ENCODE data around the gene EPB41. TPM values are rescaled to one million over a fixed set of nuclear protein-coding genes. Genes with fewer than 3 reads are reported as not detected.

Gene EPB41
- total and polyA plus RNA-seq, 2 of the 8 experiments (the other 6 are each of a cell fraction or from before 2014, with no cell fraction given), result 36.7 to 109 TPM

GRCh38 chr1:29152046-29152805, 237.9 kb downstream of the EPB41 start:
- H3K4me2 ChIP-seq (ENCODE audit: insufficient read depth in 1 of 2, low read depth in 2 of 2, low read length in 2 of 2), result no peak overlapping the region
- no peaks in the 10 kb centered on the region; a peak in 1 of 7 replicates for H3K4me1 ChIP-seq (replicated peaks in 1 of 4; ENCODE audit: control insufficient read depth in 3 of 4, insufficient read depth in 4 of 4, low read length in 3 of 4)
- H2AK5ac ChIP-seq (ENCODE audit: low read depth, low read length), result no peak overlapping the region
- POLR2A ChIA-PET (ENCODE audit: partially characterized antibody), result interaction anchor here (1.4 kb wide), 1 partner anchor 27 kb away, joined by 4 read pairs; no protein-coding TSS in a partner anchor
- CTCF ChIA-PET (ENCODE audit: partially characterized antibody), result interaction anchor here (0.8 to 2.0 kb wide), 3 partner anchors 29 to 50 kb away, joined by 3 to 6 read pairs (median 4); no protein-coding TSS in a partner anchor
- H2AFZ ChIP-seq (ENCODE audit: low read length), result no peak overlapping the region
- H2BK5ac ChIP-seq (ENCODE audit: low read depth, low read length), result no peak overlapping the region
- DNase-seq (ENCODE audit: low read depth in 1 of 2, low spot score in 2 of 2), result no peak
- H3K56ac ChIP-seq (replicated peaks; ENCODE audit: insufficient read length, low read depth, low read length), result no peak overlapping the region
- H4K20me1 ChIP-seq (replicated peaks in 1 of 2; ENCODE audit: control insufficient read depth in 1 of 2, insufficient read depth in 2 of 2, low read length in 2 of 2), result no peaks in the 10 kb centered on the region
- no peaks in the 10 kb centered on the region for H3K23me2 ChIP-seq (ENCODE audit: low read depth, low read length)
- no peak overlapping the region for H3K18ac ChIP-seq (ENCODE audit: extremely low read depth, low read length)
- H4K5ac ChIP-seq (ENCODE audit: insufficient read length, low read depth, low read length), result no peak overlapping the region
- no peak for TF ChIP-seq CBX5 (IDR thresholded peaks at IDR 0.05; ENCODE audit: low read depth, low read length)
- no peak for TF ChIP-seq HDAC6 (IDR thresholded peaks at IDR 0.05; ENCODE audit: low read depth, low read length)
- no peak for TF ChIP-seq TEAD4 (IDR thresholded peaks at IDR 0.05; ENCODE audit: low read depth, low read length)
- TF ChIP-seq KDM5A (IDR thresholded peaks at IDR 0.05; ENCODE audit: low read length), result no peak
- TF ChIP-seq POLR2A (IDR thresholded peaks at IDR 0.05; ENCODE audit: control extremely low read depth in 1 of 2, low read depth in 2 of 2, low read length in 2 of 2), result no peak
- no peak for TF ChIP-seq TAF7 (optimal IDR thresholded peaks at IDR 0.05; ENCODE audit: borderline replicate concordance, low read depth, low read length)
- H3K27me3 ChIP-seq (replicated peaks in 1 of 4; ENCODE audit: control insufficient read depth in 3 of 4, extremely low read depth in 1 of 4, insufficient read depth in 3 of 4, low read length in 3 of 4), result no peaks in the 10 kb centered on the region
- FAIRE-seq, result no peak
- no peak overlapping the region for H4K8ac ChIP-seq (ENCODE audit: extremely low read depth, insufficient read depth, low read length)
- H3K27ac ChIP-seq (ENCODE audit: low read depth, low read length), result no peak overlapping the region
- H2BK120ac ChIP-seq (replicated peaks; ENCODE audit: low read depth, low read length), result no peak overlapping the region
- peaks cover 30 to 98% (median 79%) of the 10 kb centered on the region in 4 experiments for H3K36me3 ChIP-seq (ENCODE audit: control insufficient read depth in 2 of 4, insufficient read depth in 4 of 4, low read length in 3 of 4)
- peaks cover 0 to 8% of the 10 kb centered on the region in 2 experiments; a peak in 1 of 4 replicates for H3K79me2 ChIP-seq (ENCODE audit: control insufficient read depth in 1 of 2, insufficient read depth in 2 of 2, low read length in 2 of 2)
- H3K9me3 ChIP-seq (ENCODE audit: insufficient read depth in 2 of 2, low read depth in 1 of 2, low read length in 1 of 2), result no peaks in the 10 kb centered on the region
- no peak overlapping the region for H4K91ac ChIP-seq (replicated peaks; ENCODE audit: insufficient read length, low read length)
- WGBS, 2 experiments (ENCODE audit: extremely low coverage in 1 of 2, insufficient coverage in 1 of 2, insufficient read length in 1 of 2, insufficient replicate concordance in 2 of 2, low coverage in 1 of 2, low lambda C conversion rate in 2 of 2, missing lambda C conversion rate in 1 of 2), result 96% methylated on average over 8 of the region's 8 CpGs; no CpG with 5 or more reads in 1 of the 2 experiments
- H2BK20ac ChIP-seq (ENCODE audit: low read length), result no peak overlapping the region
- no peak overlapping the region for H3K23ac ChIP-seq (ENCODE audit: insufficient read length)
- H2BK15ac ChIP-seq (ENCODE audit: low read length), result no peak overlapping the region
- no peak overlapping the region for H3K9ac ChIP-seq (replicated peaks in 1 of 4; ENCODE audit: extremely low read depth in 1 of 4, low read depth in 3 of 4, low read length in 3 of 4)
- H2BK12ac ChIP-seq (ENCODE audit: low read depth, low read length), result no peak overlapping the region
- no peak overlapping the region for H3K14ac ChIP-seq (ENCODE audit: insufficient read length)
- H3K79me1 ChIP-seq (ENCODE audit: low read depth, low read length), result no peaks in the 10 kb centered on the region
- no peak overlapping the region for H3K4me3 ChIP-seq (ENCODE audit: extremely low read depth in 1 of 4, insufficient read depth in 2 of 4, low read depth in 3 of 4, low read length in 4 of 4)
- H3K4ac ChIP-seq (replicated peaks; ENCODE audit: insufficient read length, low read depth, low read length), result no peak overlapping the region
